ENCODE data around the gene ZNF141. TPM values are rescaled to one million over a fixed set of nuclear protein-coding genes. Genes with fewer than 3 reads are reported as not detected.

The ZNF141 gene
- total RNA-seq, 2 donors from 2014 or later: 17.2 to 32.2 TPM

GRCh38 chr4:338759-339097, 1.1 kb downstream of the ZNF141 start:
- Histone ChIP-seq H3K27me3 (replicated peaks; ENCODE audit: insufficient read depth) (no peaks in the 10 kb centered on the region), H3K4me1 (replicated peaks) (no peaks in the 10 kb centered on the region), H3K4me3 (peak overlapping the region; percentile 82 to 83), H3K27ac (no peak overlapping the region), H3K36me3 (no peaks in the 10 kb centered on the region), H3K9me3 (no peaks in the 10 kb centered on the region)
- DNase-seq (ENCODE audit: low spot score): no peak
- no peak for TF ChIP-seq POLR2AphosphoS5 (IDR thresholded peaks at IDR 0.05)
- no peak for TF ChIP-seq POLR2A (IDR thresholded peaks at IDR 0.05)
- no peak for TF ChIP-seq CTCF (IDR thresholded peaks at IDR 0.05)
- 24% methylated on average over 13 of the region's 13 CpGs for WGBS
- intact Hi-C loops (cut with DNase I): loop anchor here (10.0 kb wide), 1 partner anchor 336 kb away; the partner anchor contains the start of genes ATP5ME and MYL5

GRCh38 chr4:340011-340410, 2.4 kb downstream of the ZNF141 start:
- DNase-seq (ENCODE audit: low spot score): no peak
- no peak for TF ChIP-seq POLR2AphosphoS5 (IDR thresholded peaks at IDR 0.05)
- no peak for TF ChIP-seq CTCF (IDR thresholded peaks at IDR 0.05)
- intact Hi-C loops (cut with DNase I): no loop called here
- no peak overlapping the region for H3K4me3 ChIP-seq
- no peak overlapping the region for H3K27ac ChIP-seq
- H3K9me3 ChIP-seq: no peaks in the 10 kb centered on the region
- no peaks in the 10 kb centered on the region for H3K27me3 ChIP-seq (replicated peaks; ENCODE audit: insufficient read depth)
- 92% methylated on average over 4 of the region's 4 CpGs for WGBS
- H3K36me3 ChIP-seq: peaks cover 0 to 6% of the 10 kb centered on the region in 2 donors
- no peaks in the 10 kb centered on the region for H3K4me1 ChIP-seq (replicated peaks)

- Histone ChIP-seq H3K36me3 (peaks cover 0 to 5% of the 10 kb centered on the region in 2 donors), H3K4me1 (replicated peaks) (no peaks in the 10 kb centered on the region), H3K9me3 (peaks cover 4% of the 10 kb centered on the region), H3K4me3 (no peak overlapping the region), H3K27ac (no peak overlapping the region), H3K27me3 (replicated peaks; ENCODE audit: insufficient read depth) (no peaks in the 10 kb centered on the region)
- DNase-seq (ENCODE audit: low spot score): no peak
- intact Hi-C loops (cut with DNase I): no loop called here
- TF ChIP-seq POLR2A (IDR thresholded peaks at IDR 0.05) (no peak), CTCF (IDR thresholded peaks at IDR 0.05) (no peak), POLR2AphosphoS5 (IDR thresholded peaks at IDR 0.05) (no peak)
- WGBS: 95% methylated on average over 7 of the region's 7 CpGs
These were observed 35.6 kb downstream of the ZNF141 start for GRCh38 chr4:373062-373839.

- Histone ChIP-seq H3K27me3 (replicated peaks; ENCODE audit: insufficient read depth) (no peaks in the 10 kb centered on the region), H3K36me3 (peaks cover 0 to 5% of the 10 kb centered on the region in 2 donors), H3K27ac (no peak overlapping the region), H3K9me3 (peaks cover 4% of the 10 kb centered on the region), H3K4me3 (no peak overlapping the region), H3K4me1 (replicated peaks) (no peaks in the 10 kb centered on the region)
- DNase-seq (ENCODE audit: low spot score): no peak
- TF ChIP-seq CTCF (IDR thresholded peaks at IDR 0.05) (no peak), POLR2AphosphoS5 (IDR thresholded peaks at IDR 0.05) (no peak)
- 97% methylated on average over 6 of the region's 6 CpGs for WGBS
- intact Hi-C loops (cut with DNase I): no loop called here
These were observed 36.9 kb downstream of the ZNF141 start for GRCh38 chr4:374298-375160.

All from prostate gland (tissue), 2 donors.